Measurements from ENCODE around the gene S100A8.

GRCh38 chr1:153404086-153404635 is 13.3 kb upstream of the S100A8 start:
- no peak for TF ChIP-seq CTCF (IDR thresholded peaks at IDR 0.05)
- TF ChIP-seq ZFX (IDR thresholded peaks at IDR 0.05; ENCODE audit: borderline replicate concordance) = no peak

All from 22Rv1 (cell line).